Stomach smooth muscle (tissue), 2 donors: ENCODE results near the gene GRID2.

Experiments
- H3K27ac ChIP-seq: one replicate; pipeline ENCODE4 v1.7.0; 2013; ENCODE audit warnings: mild to moderate bottlenecking, low read length, inconsistent platforms
- H3K27me3 ChIP-seq, 2 donors: one replicate each; pipeline ENCODE4 v1.7.0; 2013; ENCODE audit warnings: low read length in 2 of 2; ENCODE audit not compliant: insufficient read depth in 2 of 2, control insufficient read depth in 1 of 2
- H3K36me3 ChIP-seq, 2 donors: one replicate each; pipeline ENCODE4 v1.7.0; 2013; ENCODE audit warnings: low read length in 2 of 2; ENCODE audit not compliant: control insufficient read depth in 2 of 2, insufficient read depth in 2 of 2
- H3K4me1 ChIP-seq: one replicate; pipeline ENCODE4 v1.7.0; 2013; ENCODE audit warnings: low read length; ENCODE audit not compliant: control insufficient read depth, insufficient read depth
- H3K4me3 ChIP-seq, 2 donors: one replicate each; pipeline ENCODE4 v1.7.0; 2013; ENCODE audit warnings: low read length in 2 of 2
- H3K9ac ChIP-seq, 2 donors: one replicate each; pipeline ENCODE4 v1.7.0; 2013; ENCODE audit warnings: low read length in 2 of 2, mild to moderate bottlenecking in 1 of 2
- H3K9me3 ChIP-seq, 2 donors: one replicate each; pipeline ENCODE4 v1.7.0; 2013; ENCODE audit warnings: low read length in 2 of 2; ENCODE audit not compliant: control insufficient read depth in 2 of 2
- donor health status: healthy.
- donor health status: Pancreatic carcinoma.

Gene GRID2

DNA sequence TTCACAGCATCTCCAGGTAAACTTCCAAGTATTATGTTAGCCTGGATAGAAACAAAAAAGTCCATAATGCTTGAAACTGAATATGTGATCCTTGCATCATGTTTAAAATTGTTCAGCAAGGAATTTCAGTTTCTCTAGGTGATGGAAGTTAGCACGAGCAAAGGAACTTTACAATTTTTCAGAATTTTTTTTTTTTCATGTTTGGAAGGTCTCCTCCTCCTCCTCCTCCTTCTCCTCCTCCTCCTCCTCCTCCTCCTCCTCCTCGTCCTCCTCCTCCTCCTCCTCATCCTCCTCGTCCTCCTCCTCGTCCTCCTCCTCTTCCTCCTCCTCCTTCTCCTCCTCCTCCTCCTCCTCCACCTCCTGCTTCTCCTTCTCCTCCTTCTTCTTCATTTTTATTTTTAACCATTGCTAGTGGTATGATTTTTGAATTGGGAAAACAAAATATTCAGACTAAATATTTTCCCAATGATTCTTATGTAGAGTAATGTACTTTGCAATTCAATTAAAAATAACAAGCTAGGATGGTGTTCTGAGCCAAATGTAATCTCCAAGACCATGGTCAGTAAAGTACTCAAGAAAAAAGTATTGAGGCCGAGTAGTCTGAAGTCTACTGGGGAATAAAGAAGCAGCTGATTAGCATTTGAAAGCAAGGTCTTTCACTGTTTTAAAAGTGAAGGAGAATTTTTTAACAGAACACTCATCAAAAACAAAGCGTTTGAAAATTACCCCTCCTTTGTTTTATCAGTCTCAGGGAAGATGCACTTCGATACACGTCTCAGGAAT, 1103.9 kb downstream of the GRID2 start:
- no peak overlapping the region for H3K9ac ChIP-seq
- H3K9me3 ChIP-seq = no peaks in the 10 kb centered on the region
- H3K4me1 ChIP-seq = no peaks in the 10 kb centered on the region
- H3K4me3 ChIP-seq = no peak overlapping the region
- no peak overlapping the region for H3K27ac ChIP-seq
- H3K36me3 ChIP-seq = no peaks in the 10 kb centered on the region
- H3K27me3 ChIP-seq = no peaks in the 10 kb centered on the region

GRCh38 chr4:93409035-93409434, 1105.3 kb downstream of the GRID2 start:
- H3K27ac ChIP-seq = no peak overlapping the region
- H3K27me3 ChIP-seq = no peaks in the 10 kb centered on the region
- H3K36me3 ChIP-seq = no peaks in the 10 kb centered on the region

DNA sequence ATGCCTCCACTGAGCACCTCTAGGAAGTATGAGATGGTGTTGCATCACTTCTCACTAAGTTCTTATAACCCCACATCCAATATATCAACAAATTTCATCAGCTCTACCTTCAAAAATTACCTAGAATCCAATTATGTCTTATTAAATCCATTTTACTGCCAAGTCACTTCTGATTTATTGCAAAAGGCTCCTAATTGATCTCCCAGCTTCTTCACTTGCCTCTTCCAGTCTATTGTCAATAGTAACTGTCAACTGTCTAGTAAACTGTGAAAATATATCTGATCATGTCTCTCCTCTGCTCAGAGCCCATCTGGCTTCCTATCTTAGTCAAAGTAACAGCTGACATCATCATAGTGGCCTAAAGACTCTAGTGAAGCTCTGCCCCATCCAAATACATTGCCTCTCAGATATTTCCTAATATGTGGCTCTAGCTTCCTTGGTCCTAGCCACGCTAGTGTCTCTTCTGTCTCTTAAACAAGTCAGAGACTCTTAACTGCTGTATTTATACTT, 1110.3 kb downstream of the GRID2 start:
- Histone ChIP-seq H3K4me1 (no peaks in the 10 kb centered on the region), H3K36me3 (no peaks in the 10 kb centered on the region), H3K27ac (no peak overlapping the region)

More at GRCh38 chr4:93409035-93409434, 1105.3 kb downstream of the GRID2 start:
- H3K4me1 ChIP-seq = no peaks in the 10 kb centered on the region
- H3K9me3 ChIP-seq = no peaks in the 10 kb centered on the region
- H3K4me3 ChIP-seq = no peak overlapping the region
- no peak overlapping the region for H3K9ac ChIP-seq

DNA sequence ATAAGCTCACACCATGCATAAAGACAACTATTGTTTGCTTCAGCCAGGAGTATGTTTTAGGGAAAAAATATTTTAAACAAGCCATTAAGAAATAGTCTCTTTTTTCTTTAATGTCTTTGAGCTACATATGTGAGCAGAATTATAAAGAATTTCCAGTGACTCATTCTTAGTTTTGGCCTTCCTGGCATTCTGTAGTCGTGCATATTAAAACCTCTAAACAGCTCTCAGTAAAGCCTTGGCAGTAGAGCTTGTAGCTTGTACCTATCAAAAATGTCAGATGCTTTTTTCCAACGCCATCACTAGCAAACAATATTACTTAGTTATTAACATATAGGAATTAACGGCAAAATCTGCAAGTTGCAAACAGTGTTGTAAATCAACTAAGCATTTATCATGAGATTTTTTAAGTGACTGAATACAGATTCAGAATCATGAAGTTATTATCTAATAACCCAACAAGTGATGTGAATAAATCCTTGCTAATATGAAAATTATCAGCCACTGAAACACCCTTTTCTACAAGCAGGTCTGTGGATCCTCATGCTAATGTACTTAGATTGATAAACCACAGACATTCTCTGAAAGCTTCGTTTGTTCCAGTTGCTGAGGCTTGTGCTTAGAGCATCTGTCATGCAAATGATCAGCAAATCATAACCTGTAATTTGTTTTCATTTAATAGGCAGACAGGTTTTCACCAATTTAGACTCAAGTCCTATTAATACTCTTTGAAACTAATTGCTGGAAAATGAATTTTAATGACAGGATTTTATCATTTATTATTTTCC, 1112.8 kb downstream of the GRID2 start:
- no peak overlapping the region for H3K4me3 ChIP-seq
- H3K9ac ChIP-seq = no peak overlapping the region
- no peaks in the 10 kb centered on the region for H3K4me1 ChIP-seq
- no peaks in the 10 kb centered on the region for H3K36me3 ChIP-seq
- H3K27me3 ChIP-seq = no peaks in the 10 kb centered on the region
- no peak overlapping the region for H3K27ac ChIP-seq
- no peaks in the 10 kb centered on the region for H3K9me3 ChIP-seq

More for the DNA sequence above, 1110.3 kb downstream of the GRID2 start:
- Histone ChIP-seq H3K9ac (no peak overlapping the region), H3K4me3 (no peak overlapping the region), H3K27me3 (no peaks in the 10 kb centered on the region), H3K9me3 (no peaks in the 10 kb centered on the region)

DNA sequence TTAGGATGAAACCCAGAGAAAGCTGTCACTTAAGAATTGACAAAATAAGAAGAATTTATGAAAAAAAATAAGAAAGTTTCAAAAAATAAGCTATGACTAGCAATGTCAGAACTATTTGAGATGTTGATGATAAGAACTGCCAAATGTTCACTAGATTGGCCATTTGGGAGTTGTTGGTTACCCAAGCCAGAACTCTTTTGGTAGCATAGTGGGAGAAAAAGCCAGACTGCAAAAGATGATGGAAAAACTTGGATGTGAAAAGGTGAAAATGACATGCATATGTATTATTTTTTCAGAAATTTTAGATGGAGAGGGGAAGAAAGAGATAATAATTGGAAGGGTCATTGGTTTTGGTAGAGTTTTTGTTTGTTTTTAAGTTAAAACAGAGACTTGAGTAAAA, 1127.6 kb downstream of the GRID2 start:
- H3K27me3 ChIP-seq = no peaks in the 10 kb centered on the region
- H3K27ac ChIP-seq = no peak overlapping the region
- no peaks in the 10 kb centered on the region for H3K4me1 ChIP-seq
- no peak overlapping the region for H3K4me3 ChIP-seq
- no peaks in the 10 kb centered on the region for H3K9me3 ChIP-seq
- no peaks in the 10 kb centered on the region for H3K36me3 ChIP-seq
- H3K9ac ChIP-seq = no peak overlapping the region

DNA sequence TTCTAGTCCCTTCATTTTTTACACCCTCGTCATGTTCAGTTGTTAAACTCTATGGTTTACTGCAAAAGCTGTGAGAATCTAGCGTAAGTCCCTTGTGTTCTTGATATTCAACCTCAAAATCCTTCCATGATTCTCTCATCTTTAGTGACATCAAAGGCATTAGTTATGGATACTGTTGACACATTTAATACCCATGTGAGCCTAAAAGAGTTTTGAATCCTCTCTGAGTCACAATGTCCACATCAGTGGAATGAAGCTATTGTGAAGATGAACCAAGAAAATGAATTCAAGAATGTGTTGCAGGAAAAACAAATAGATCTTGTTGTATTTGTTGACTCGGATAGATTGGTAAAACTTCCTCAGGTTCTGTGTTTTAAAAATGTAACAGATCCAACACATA, 1130.1 kb downstream of the GRID2 start:
- Histone ChIP-seq H3K27me3 (no peaks in the 10 kb centered on the region), H3K4me1 (no peaks in the 10 kb centered on the region), H3K9ac (no peak overlapping the region), H3K9me3 (no peaks in the 10 kb centered on the region), H3K36me3 (no peaks in the 10 kb centered on the region), H3K27ac (no peak overlapping the region), H3K4me3 (no peak overlapping the region)

- Histone ChIP-seq H3K9ac (no peak overlapping the region), H3K4me3 (no peak overlapping the region), H3K4me1 (no peaks in the 10 kb centered on the region), H3K27me3 (no peaks in the 10 kb centered on the region), H3K27ac (no peak overlapping the region), H3K36me3 (no peaks in the 10 kb centered on the region), H3K9me3 (no peaks in the 10 kb centered on the region)
Measured at GRCh38 chr4:93436000-93436626, 1132.3 kb downstream of the GRID2 start.

DNA sequence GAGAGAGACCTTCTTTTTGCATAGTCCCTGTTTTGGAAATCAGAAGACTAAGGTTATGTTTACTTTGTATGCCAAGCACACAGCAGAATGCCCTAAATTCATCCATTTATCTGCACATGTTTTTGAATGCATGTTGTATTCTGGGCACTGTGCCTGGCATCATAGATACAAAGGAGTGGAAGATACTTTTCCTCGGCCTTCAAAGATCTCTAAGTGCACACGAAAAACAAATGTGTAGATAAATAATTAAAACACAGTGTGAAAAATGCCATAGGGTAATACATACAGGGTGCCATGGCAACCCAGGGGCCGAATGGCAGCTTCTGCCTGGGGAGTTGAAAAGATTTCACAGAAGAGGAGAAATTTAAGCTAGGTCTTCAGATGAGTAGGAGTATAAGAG, 1134.2 kb downstream of the GRID2 start:
- Histone ChIP-seq H3K27me3 (no peaks in the 10 kb centered on the region), H3K36me3 (no peaks in the 10 kb centered on the region), H3K27ac (no peak overlapping the region), H3K9me3 (no peaks in the 10 kb centered on the region), H3K9ac (no peak overlapping the region), H3K4me3 (no peak overlapping the region), H3K4me1 (no peaks in the 10 kb centered on the region)

GRCh38 chr4:93444860-93445259, 1141.1 kb downstream of the GRID2 start:
- H3K27me3 ChIP-seq = no peaks in the 10 kb centered on the region
- H3K9me3 ChIP-seq = no peaks in the 10 kb centered on the region
- H3K27ac ChIP-seq = no peak overlapping the region
- H3K4me1 ChIP-seq = no peaks in the 10 kb centered on the region
- H3K4me3 ChIP-seq = no peak overlapping the region
- H3K9ac ChIP-seq = no peak overlapping the region
- no peaks in the 10 kb centered on the region for H3K36me3 ChIP-seq

GRCh38 chr4:93446038-93446437, 1142.3 kb downstream of the GRID2 start:
- H3K27ac ChIP-seq = no peak overlapping the region
- H3K9ac ChIP-seq = no peak overlapping the region
- no peak overlapping the region for H3K4me3 ChIP-seq
- no peaks in the 10 kb centered on the region for H3K9me3 ChIP-seq
- no peaks in the 10 kb centered on the region for H3K4me1 ChIP-seq
- no peaks in the 10 kb centered on the region for H3K27me3 ChIP-seq
- no peaks in the 10 kb centered on the region for H3K36me3 ChIP-seq
